ENCODE results near the gene BRK1.
A peak's percentile ranks its signal among the peaks of the same experiment; 100 is the strongest.

BRK1 gene

DNA sequence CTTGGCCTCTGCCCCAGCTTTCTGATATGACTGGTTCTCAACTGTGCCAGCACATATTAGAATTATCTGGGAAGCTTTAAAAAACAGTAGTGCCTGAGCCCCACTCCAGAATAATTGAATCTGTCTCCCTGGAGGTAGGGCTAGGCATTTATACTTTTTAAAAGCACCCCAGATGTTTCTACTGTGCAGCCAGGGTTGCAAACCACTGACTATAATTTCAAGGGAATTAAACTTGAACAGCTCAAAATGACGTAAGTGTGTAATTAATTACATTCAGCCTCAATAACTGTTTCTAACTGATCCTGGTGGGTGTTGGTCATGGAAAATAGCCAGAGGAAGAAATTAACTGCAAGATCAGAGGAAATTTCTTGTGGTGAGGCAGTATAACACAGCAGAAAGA, 44.9 kb downstream of the BRK1 start (continued):
- TF ChIP-seq ZNF366 (tag by site-specific recombination; conservative IDR thresholded peaks at IDR 0.05): 0 out of 2 replicates have a peak, but pooled peaks have one; percentile 26
- 0 out of 2 replicates have a peak, but pooled peaks have one; percentile 39 for TF ChIP-seq SP7 (tag by site-specific recombination; IDR thresholded peaks at IDR 0.05)
- TF ChIP-seq TSHZ1 (tag by site-specific recombination; IDR thresholded peaks at IDR 0.05; ENCODE audit: borderline replicate concordance): no peak
- TF ChIP-seq ZNF76 (tag by site-specific recombination; IDR thresholded peaks at IDR 0.05; ENCODE audit: borderline replicate concordance, low read depth): no peak
- no peak for TF ChIP-seq SCRT1 (tag by site-specific recombination; IDR thresholded peaks at IDR 0.05; ENCODE audit: borderline replicate concordance)

DNA sequence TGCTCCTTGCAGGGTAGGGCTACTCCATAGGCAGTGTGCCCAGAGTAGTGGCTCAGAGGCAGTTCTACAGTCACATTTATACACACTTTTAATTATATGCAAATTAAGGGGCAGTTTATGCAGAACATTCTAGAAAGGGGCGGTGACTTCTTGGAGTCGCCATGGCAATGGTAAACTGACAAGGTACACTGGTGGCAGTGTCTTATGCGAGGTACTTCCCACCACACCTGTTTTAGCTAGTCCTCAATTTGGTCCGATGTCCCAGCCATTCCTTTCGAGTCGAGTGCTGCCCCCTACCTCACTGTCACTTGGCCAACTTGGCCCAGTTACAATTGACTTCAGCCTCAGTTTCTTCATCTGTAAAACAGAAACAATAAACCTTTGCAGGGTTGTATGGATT, 45.5 kb downstream of the BRK1 start:
- Histone ChIP-seq H3K9me3 (ENCODE audit: control insufficient read depth, insufficient read depth, low read depth, low read length) (no peaks in the 10 kb centered on the region), H3K27ac (ENCODE audit: extremely low read depth, low read depth, low read length) (no peak overlapping the region), H3K4me3 (ENCODE audit: low read depth, low read length) (no peak overlapping the region), H3K36me3 (ENCODE audit: control insufficient read depth in 2 of 2, insufficient read depth in 1 of 2, low read length in 2 of 2) (no peaks in the 10 kb centered on the region), H3K4me1 (ENCODE audit: control insufficient read depth, insufficient read depth, low read length) (no peaks in the 10 kb centered on the region)
- TF ChIP-seq ZNF433 (tag by site-specific recombination; IDR thresholded peaks at IDR 0.05; ENCODE audit: low read depth) (no peak), SCRT1 (tag by site-specific recombination; IDR thresholded peaks at IDR 0.05; ENCODE audit: borderline replicate concordance) (no peak), ZNF398 (tag by site-specific recombination; IDR thresholded peaks at IDR 0.05) (no peak)
- CTCF ChIA-PET: no interaction called here
- POLR2A ChIA-PET: no interaction called here

- ChIA-PET POLR2A (no interaction called here), CTCF (no interaction called here)
- Histone ChIP-seq H3K36me3 (ENCODE audit: control insufficient read depth in 2 of 2, insufficient read depth in 1 of 2, low read length in 2 of 2) (no peaks in the 10 kb centered on the region), H3K9me3 (ENCODE audit: control insufficient read depth, insufficient read depth, low read depth, low read length) (no peaks in the 10 kb centered on the region), H3K4me1 (ENCODE audit: control insufficient read depth, insufficient read depth, low read length) (no peaks in the 10 kb centered on the region), H3K4me3 (ENCODE audit: low read depth, low read length) (no peak overlapping the region), H3K27ac (ENCODE audit: extremely low read depth, low read depth, low read length) (no peak overlapping the region)
- TF ChIP-seq ZNF175 (tag by site-specific recombination; IDR thresholded peaks at IDR 0.05) (no peak), ZNF555 (tag by site-specific recombination; conservative IDR thresholded peaks at IDR 0.05) (no peak), ZBTB49 (tag by site-specific recombination; IDR thresholded peaks at IDR 0.05; ENCODE audit: low read depth) (no peak), ZNF140 (tag by site-specific recombination; IDR thresholded peaks at IDR 0.05) (no peak), ZNF785 (tag by site-specific recombination; IDR thresholded peaks at IDR 0.05) (no peak), ZBTB17 (tag by site-specific recombination; IDR thresholded peaks at IDR 0.05) (no peak), ZNF664 (tag by site-specific recombination; IDR thresholded peaks at IDR 0.05) (no peak), ZNF202 (tag by site-specific recombination; IDR thresholded peaks at IDR 0.05; ENCODE audit: borderline replicate concordance) (no peak)
- TF ChIP-seq, protein P1, sequence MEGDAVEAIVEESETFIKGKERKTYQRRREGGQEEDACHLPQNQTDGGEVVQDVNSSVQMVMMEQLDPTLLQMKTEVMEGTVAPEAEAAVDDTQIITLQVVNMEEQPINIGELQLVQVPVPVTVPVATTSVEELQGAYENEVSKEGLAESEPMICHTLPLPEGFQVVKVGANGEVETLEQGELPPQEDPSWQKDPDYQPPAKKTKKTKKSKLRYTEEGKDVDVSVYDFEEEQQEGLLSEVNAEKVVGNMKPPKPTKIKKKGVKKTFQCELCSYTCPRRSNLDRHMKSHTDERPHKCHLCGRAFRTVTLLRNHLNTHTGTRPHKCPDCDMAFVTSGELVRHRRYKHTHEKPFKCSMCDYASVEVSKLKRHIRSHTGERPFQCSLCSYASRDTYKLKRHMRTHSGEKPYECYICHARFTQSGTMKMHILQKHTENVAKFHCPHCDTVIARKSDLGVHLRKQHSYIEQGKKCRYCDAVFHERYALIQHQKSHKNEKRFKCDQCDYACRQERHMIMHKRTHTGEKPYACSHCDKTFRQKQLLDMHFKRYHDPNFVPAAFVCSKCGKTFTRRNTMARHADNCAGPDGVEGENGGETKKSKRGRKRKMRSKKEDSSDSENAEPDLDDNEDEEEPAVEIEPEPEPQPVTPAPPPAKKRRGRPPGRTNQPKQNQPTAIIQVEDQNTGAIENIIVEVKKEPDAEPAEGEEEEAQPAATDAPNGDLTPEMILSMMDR (tag by site-specific recombination; IDR thresholded peaks at IDR 0.05): no peak
- TF ChIP-seq, protein P2, sequence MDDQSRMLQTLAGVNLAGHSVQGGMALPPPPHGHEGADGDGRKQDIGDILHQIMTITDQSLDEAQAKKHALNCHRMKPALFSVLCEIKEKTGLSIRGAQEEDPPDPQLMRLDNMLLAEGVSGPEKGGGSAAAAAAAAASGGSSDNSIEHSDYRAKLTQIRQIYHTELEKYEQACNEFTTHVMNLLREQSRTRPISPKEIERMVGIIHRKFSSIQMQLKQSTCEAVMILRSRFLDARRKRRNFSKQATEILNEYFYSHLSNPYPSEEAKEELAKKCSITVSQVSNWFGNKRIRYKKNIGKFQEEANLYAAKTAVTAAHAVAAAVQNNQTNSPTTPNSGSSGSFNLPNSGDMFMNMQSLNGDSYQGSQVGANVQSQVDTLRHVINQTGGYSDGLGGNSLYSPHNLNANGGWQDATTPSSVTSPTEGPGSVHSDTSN (CRISPR knock-in tag; IDR thresholded peaks at IDR 0.05): no peak
Observed at GRCh38 chr3:10162185-10162584, 46.7 kb downstream of the BRK1 start.

All from HEK293 (cell line).